ENCODE data around the gene DOCK8.

- no peak for TF ChIP-seq CTCF (conservative IDR thresholded peaks at IDR 0.05)
- no peak for TF ChIP-seq EZH2 (IDR thresholded peaks at IDR 0.05; ENCODE audit: low read depth)
These were observed 135.7 kb downstream of the DOCK8 start for GRCh38 chr9:350384-350783.

Data from PC-9 (cell line).